GM12878 (cell line): ENCODE measurements around the gene DENND1C. TPM values are rescaled to one million over a fixed set of nuclear protein-coding genes. Genes with fewer than 3 reads are reported as not detected.
A peak's percentile ranks its signal among the peaks of the same experiment; 100 is the strongest.

Source experiments
- CHD1 ChIP-seq: IDR thresholded peaks from 2 replicates; pipeline ENCODE4 v1.6.1; 2012; ENCODE audit warnings: low read depth, low read length, improper control_type of control experiment
- E2F4 ChIP-seq: IDR thresholded peaks from 2 replicates; pipeline ENCODE4 v1.6.1; 2012; ENCODE audit warnings: low read depth, low read length, improper control_type of control experiment
- GATAD2B ChIP-seq: fragments of 450-650 bp; conservative IDR thresholded peaks from 2 replicates; pipeline ENCODE4 v1.6.1; 2017; ENCODE audit warnings: low read depth, mild to moderate bottlenecking, moderate library complexity
- HDGF ChIP-seq: fragments of 450-650 bp; IDR thresholded peaks from 2 replicates; pipeline ENCODE4 v1.6.1; 2016; ENCODE audit warnings: antibody characterized with exemption
- KAT2A ChIP-seq: conservative IDR thresholded peaks from 2 replicates; pipeline ENCODE4 v1.6.1; 2011; ENCODE audit warnings: low read depth, low read length; ENCODE audit not compliant: control insufficient read depth
- MLLT1 ChIP-seq: fragments of 450-650 bp; IDR thresholded peaks from 2 replicates; pipeline ENCODE4 v1.6.1; 2016; ENCODE audit warnings: mild to moderate bottlenecking
- NKRF ChIP-seq: fragments of 450-650 bp; conservative IDR thresholded peaks from 2 replicates; pipeline ENCODE4 v1.6.1; 2017; ENCODE audit warnings: mild to moderate bottlenecking, moderate library complexity
- PBX3 ChIP-seq: IDR thresholded peaks from 2 replicates; pipeline ENCODE4 v1.6.1; 2011; ENCODE audit warnings: mild to moderate bottlenecking, low read depth, low read length, moderate library complexity; ENCODE audit not compliant: insufficient replicate concordance
- POLR2A ChIP-seq: IDR thresholded peaks from 2 replicates; pipeline ENCODE4 v1.6.1; 2011; ENCODE audit warnings: low read depth, mild to moderate bottlenecking, low read length
- POLR2AphosphoS5 ChIP-seq: IDR thresholded peaks from 2 replicates; pipeline ENCODE4 v1.6.1; 2011; ENCODE audit warnings: mild to moderate bottlenecking, low read length, inconsistent platforms
- SREBF1 ChIP-seq: IDR thresholded peaks from 2 replicates; pipeline ENCODE4 v1.6.1; 2012; ENCODE audit warnings: mild to moderate bottlenecking, low read length
- STAT1 ChIP-seq: fragments of 450-650 bp; conservative IDR thresholded peaks from 2 replicates; pipeline ENCODE4 v1.6.1; 2014; ENCODE audit warnings: antibody characterized with exemption, mild to moderate bottlenecking
- WRNIP1 ChIP-seq: IDR thresholded peaks from 2 replicates; pipeline ENCODE4 v1.6.1; 2011; ENCODE audit warnings: low read depth, low read length, improper control_type of control experiment, borderline replicate concordance
- polyA plus RNA-seq, 11 experiments: library from polyadenylated mRNA; depleted of rRNA in 4 of 11; unstranded in 6 of 11; stranded (reverse) in 5 of 11; fragments of >200 nt; fragmentation: Nextera tagmentation in 4 of 11; fragmentation: Illumina TruSeq in 1 of 11; extraction: Ambion mirVana in 4 of 11; extraction: Trizol in 1 of 11; gene quantifications; 1 replicate in 1 of 11; 2 replicates in 10 of 11; pipeline versions ENCODE4 v1.2.1 to v1.2.3, GENCODE V29; 2011 to 2016; ENCODE audit warnings: inconsistent platforms in 2 of 11, missing spikeins in 2 of 11, low read depth in 1 of 11
- total RNA-seq, 4 experiments: library from RNA; depleted of rRNA in 3 of 4; stranded (reverse); fragments of >200 nt in 3 of 4; fragmentation: Illumina TruSeq in 1 of 4; extraction: Trizol in 1 of 4; gene quantifications; 2 replicates each; pipeline versions ENCODE4 v1.2.1 to v1.2.3, GENCODE V29; 2013 to 2021

Gene DENND1C
- total and polyA plus RNA-seq, 10 of the 15 experiments (the other 5 are each of a cell fraction or from before 2014, with no cell fraction given): 2.4 to 54.3 (median 32.7) TPM

GRCh38 chr19:6423499-6424194 lies 57.9 kb downstream of the DENND1C start (continued):
- TF ChIP-seq CHD1: no peak
- no peak for TF ChIP-seq POLR2A
- 0 out of 2 replicates have a peak, but pooled peaks have one; percentile 9 for TF ChIP-seq NKRF
- TF ChIP-seq WRNIP1: peak; percentile 81; the same call in 1 of the 2 replicates
- no peak for TF ChIP-seq STAT1
- TF ChIP-seq E2F4: no peak
- TF ChIP-seq HDGF: no peak
- peak; percentile 32; the same call in 1 of the 2 replicates for TF ChIP-seq MLLT1
- no peak for TF ChIP-seq KAT2A
- no peak for TF ChIP-seq PBX3
- 0 out of 2 replicates have a peak, but pooled peaks have one; percentile 26 for TF ChIP-seq POLR2AphosphoS5
- no peak for TF ChIP-seq SREBF1
- no peak for TF ChIP-seq GATAD2B
